Stimulated activated CD4-positive, alpha-beta T cell treated with anti-CD3 and anti-CD28 coated beads, Interleukin-12 subunit alpha, Interleukin-12 subunit beta, amount 100 ng/mL, for 24 hours (primary cell): Measurements from ENCODE around the gene SERPINB10.

ENCODE experiments used
- DNase-seq, 2 experiments: peaks; one replicate each; pipeline ENCODE4 v3.0.0-alpha.2; 2020; ENCODE audit warnings: low read depth in 2 of 2

The SERPINB10 gene

GRCh38 chr18:63980896-63981460 lies 73.2 kb downstream of the SERPINB10 start:
- DNase-seq, result no peak

DNA sequence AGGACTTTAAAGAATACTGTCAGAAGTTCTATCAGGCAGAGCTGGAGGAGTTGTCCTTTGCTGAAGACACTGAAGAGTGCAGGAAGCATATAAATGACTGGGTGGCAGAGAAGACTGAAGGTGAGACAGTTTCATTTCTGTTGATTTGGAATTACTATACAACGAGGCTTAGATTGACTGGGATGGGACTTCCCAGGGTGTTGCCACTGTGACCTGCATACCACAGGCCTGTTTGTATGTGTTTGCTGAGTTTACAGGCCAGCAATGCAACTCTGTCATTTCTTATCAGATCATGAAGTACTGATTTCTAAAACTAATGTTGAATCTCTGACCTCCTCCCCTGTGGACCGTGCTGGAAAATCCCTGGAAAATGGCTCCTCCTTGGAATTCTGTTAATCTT lies 74.0 kb downstream of the SERPINB10 start:
- DNase-seq, result no peak

DNA sequence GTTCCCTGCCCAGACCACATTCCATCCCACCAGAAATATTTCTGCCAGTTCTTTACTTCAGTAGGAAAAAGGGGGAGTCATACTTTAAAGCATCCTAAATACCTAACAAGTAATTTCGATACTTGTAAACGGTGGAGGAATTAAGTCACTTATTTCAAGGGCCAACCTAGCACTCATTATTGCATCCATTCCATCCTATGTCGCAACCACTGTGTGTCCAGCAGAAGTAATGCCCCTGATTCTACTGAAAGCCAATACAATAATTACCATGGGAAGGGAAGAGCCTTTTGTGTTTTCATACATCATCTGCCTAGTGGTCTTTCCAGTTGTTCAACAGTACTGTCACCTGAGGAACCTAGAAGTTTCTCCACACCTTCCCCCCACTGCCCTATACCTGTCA lies 74.6 kb downstream of the SERPINB10 start:
- DNase-seq, result no peak
